ENCODE measurements around the gene RIPPLY1.

RIPPLY1 gene

GRCh38 chrX:106894392-106894909 is 8.7 kb downstream of the RIPPLY1 start:
- H3K27ac ChIP-seq (ENCODE audit: low read length), result no peak overlapping the region
- no peaks in the 10 kb centered on the region for H3K27me3 ChIP-seq (replicated peaks; ENCODE audit: insufficient read depth, low read length)
- H3K79me2 ChIP-seq (ENCODE audit: low read length), result no peaks in the 10 kb centered on the region
- no peaks in the 10 kb centered on the region for H3K4me1 ChIP-seq (ENCODE audit: low read length)
- TF ChIP-seq CTCF (IDR thresholded peaks at IDR 0.05; ENCODE audit: low read length), result peak; percentile 85
- no peak for TF ChIP-seq EZH2 (optimal IDR thresholded peaks at IDR 0.05; ENCODE audit: low read depth, low read length)
- no peak overlapping the region for H3K9ac ChIP-seq (ENCODE audit: low read length)
- 0 out of 2 replicates have a peak overlapping the region, but pooled peaks have one; percentile 47 for H2AFZ ChIP-seq (ENCODE audit: low read length)
- no peak overlapping the region for H3K4me3 ChIP-seq (ENCODE audit: low read length)
- H4K20me1 ChIP-seq (ENCODE audit: insufficient read depth, low read length), result no peaks in the 10 kb centered on the region
- H3K9me2 ChIP-seq (replicated peaks; ENCODE audit: insufficient read depth, low read length), result no peaks in the 10 kb centered on the region
- no peaks in the 10 kb centered on the region for H3K9me3 ChIP-seq (replicated peaks; ENCODE audit: insufficient read depth, low read length)
- H3K4me2 ChIP-seq (ENCODE audit: low read depth, low read length), result no peak overlapping the region; the same call in 1 of the 2 replicates
- H3K36me3 ChIP-seq (replicated peaks; ENCODE audit: insufficient read depth, low read length), result no peaks in the 10 kb centered on the region
- DNase-seq, result peak; percentile 69
- H3F3A ChIP-seq (ENCODE audit: insufficient read depth, low read length), result no peaks in the 10 kb centered on the region

- no peaks in the 10 kb centered on the region for H3K9me2 ChIP-seq (replicated peaks; ENCODE audit: insufficient read depth, low read length)
- DNase-seq, result no peak
Observed at GRCh38 chrX:106891762-106892460, 11.2 kb downstream of the RIPPLY1 start.

GRCh38 chrX:106889468-106889867 is 13.7 kb downstream of the RIPPLY1 start:
- TF ChIP-seq EZH2phosphoT487 (IDR thresholded peaks at IDR 0.05; ENCODE audit: low read length) (no peak), CTCF (IDR thresholded peaks at IDR 0.05; ENCODE audit: low read length) (no peak), EZH2 (optimal IDR thresholded peaks at IDR 0.05; ENCODE audit: low read depth, low read length) (no peak)
- no peaks in the 10 kb centered on the region for H3K9me2 ChIP-seq (replicated peaks; ENCODE audit: insufficient read depth, low read length)
- no peak overlapping the region for H3K27ac ChIP-seq (ENCODE audit: low read length)
- no peaks in the 10 kb centered on the region for H4K20me1 ChIP-seq (ENCODE audit: insufficient read depth, low read length)
- H3K36me3 ChIP-seq (replicated peaks; ENCODE audit: insufficient read depth, low read length), result no peaks in the 10 kb centered on the region
- H3K4me2 ChIP-seq (ENCODE audit: low read depth, low read length), result no peak overlapping the region
- no peaks in the 10 kb centered on the region for H3K9me3 ChIP-seq (replicated peaks; ENCODE audit: insufficient read depth, low read length)
- H2AFZ ChIP-seq (ENCODE audit: low read length), result no peak overlapping the region
- DNase-seq, result no peak
- H3K4me1 ChIP-seq (ENCODE audit: low read length), result no peaks in the 10 kb centered on the region
- no peaks in the 10 kb centered on the region for H3K27me3 ChIP-seq (replicated peaks; ENCODE audit: insufficient read depth, low read length)
- H3K9ac ChIP-seq (ENCODE audit: low read length), result no peak overlapping the region
- no peaks in the 10 kb centered on the region for H3K79me2 ChIP-seq (ENCODE audit: low read length)
- H3K4me3 ChIP-seq (ENCODE audit: low read length), result no peak overlapping the region
- H3F3A ChIP-seq (ENCODE audit: insufficient read depth, low read length), result no peaks in the 10 kb centered on the region

More at GRCh38 chrX:106891762-106892460, 11.2 kb downstream of the RIPPLY1 start:
- H3F3A ChIP-seq (ENCODE audit: insufficient read depth, low read length), result no peaks in the 10 kb centered on the region
- H3K79me2 ChIP-seq (ENCODE audit: low read length), result no peaks in the 10 kb centered on the region
- H3K4me1 ChIP-seq (ENCODE audit: low read length), result no peaks in the 10 kb centered on the region
- H3K27ac ChIP-seq (ENCODE audit: low read length), result no peak overlapping the region
- H3K4me2 ChIP-seq (ENCODE audit: low read depth, low read length), result no peak overlapping the region
- H4K20me1 ChIP-seq (ENCODE audit: insufficient read depth, low read length), result no peaks in the 10 kb centered on the region
- H3K9ac ChIP-seq (ENCODE audit: low read length), result no peak overlapping the region
- no peaks in the 10 kb centered on the region for H3K9me3 ChIP-seq (replicated peaks; ENCODE audit: insufficient read depth, low read length)
- TF ChIP-seq CTCF (IDR thresholded peaks at IDR 0.05; ENCODE audit: low read length) (no peak), EZH2phosphoT487 (IDR thresholded peaks at IDR 0.05; ENCODE audit: low read length) (no peak), EZH2 (optimal IDR thresholded peaks at IDR 0.05; ENCODE audit: low read depth, low read length) (no peak)
- no peaks in the 10 kb centered on the region for H3K27me3 ChIP-seq (replicated peaks; ENCODE audit: insufficient read depth, low read length)
- H3K4me3 ChIP-seq (ENCODE audit: low read length), result no peak overlapping the region
- H3K36me3 ChIP-seq (replicated peaks; ENCODE audit: insufficient read depth, low read length), result no peaks in the 10 kb centered on the region
- no peak overlapping the region for H2AFZ ChIP-seq (ENCODE audit: low read length)

Measured in MM.1S (cell line).